HFF-Myc (cell line): ENCODE data around the gene UMAD1.
A peak's percentile ranks its signal among the peaks of the same experiment; 100 is the strongest.

Experiments used
- DNase-seq: peaks from one replicate; pipeline ENCODE4 v3.0.0-alpha.2; 2011; ENCODE audit warnings: low read depth; ENCODE audit errors: extremely low read depth
- H3K4me3 ChIP-seq: replicated peaks from 2 replicates; pipeline ENCODE4 v1.5.1; 2011; ENCODE audit warnings: low read depth, mild to moderate bottlenecking, control low read depth, low read length
- CTCF ChIP-seq: IDR thresholded peaks from 2 replicates; pipeline ENCODE4 v1.5.1; 2012; ENCODE audit warnings: mild to moderate bottlenecking, low read depth, low read length, control low read depth; ENCODE audit errors: missing control alignments

The UMAD1 gene

GRCh38 chr7:7756577-7756976, 116.0 kb downstream of the UMAD1 start:
- no peak overlapping the region for H3K4me3 ChIP-seq
- no peak for TF ChIP-seq CTCF
- no peak for DNase-seq

- no peak for TF ChIP-seq CTCF
- no peak for DNase-seq
- no peak overlapping the region for H3K4me3 ChIP-seq
These were observed 117.0 kb downstream of the UMAD1 start for GRCh38 chr7:7757576-7757975.

GRCh38 chr7:7761340-7761973, 120.9 kb downstream of the UMAD1 start:
- peak; percentile 35 for DNase-seq
- no peak overlapping the region for H3K4me3 ChIP-seq
- TF ChIP-seq CTCF = peak; percentile 11

- H3K4me3 ChIP-seq = no peak overlapping the region
- TF ChIP-seq CTCF = no peak
- DNase-seq = no peak
These were observed 121.6 kb downstream of the UMAD1 start for GRCh38 chr7:7761974-7762779.

GRCh38 chr7:7764520-7765396, 124.2 kb downstream of the UMAD1 start:
- DNase-seq = no peak

More at GRCh38 chr7:7764520-7765396, 124.2 kb downstream of the UMAD1 start:
- TF ChIP-seq CTCF = no peak
- H3K4me3 ChIP-seq = no peak overlapping the region
